NCI-H2196 (cell line): ENCODE results near the gene LYPD1.

Experiments
- DNase-seq: peaks from one replicate; lab custom pipeline; 2025; ENCODE audit not compliant: unreplicated experiment; lab: John Stamatoyannopoulos, UW

The LYPD1 gene

GRCh38 chr2:132638313-132639040, 31.5 kb downstream of the LYPD1 start:
- DNase-seq = no peak

DNA sequence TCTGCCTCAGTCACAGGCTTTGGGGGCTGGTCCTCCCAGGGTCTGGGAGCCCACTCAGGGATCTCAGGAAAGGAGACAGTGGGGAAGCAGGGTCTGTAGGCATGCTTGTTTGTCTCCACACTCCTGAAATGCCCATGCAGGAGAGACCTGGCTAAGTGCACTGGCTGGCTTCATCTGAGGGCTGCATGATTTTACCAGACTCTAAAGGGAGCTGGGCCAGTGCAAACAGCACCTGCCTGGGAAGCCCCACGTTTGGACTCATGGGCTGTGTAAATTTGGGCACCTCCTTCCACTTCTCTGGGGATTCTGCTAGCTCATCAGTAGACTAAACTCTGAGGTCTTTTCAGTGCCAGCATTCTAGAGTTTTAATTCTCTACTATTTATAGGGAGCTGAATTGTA, 33.7 kb downstream of the LYPD1 start:
- no peak for DNase-seq

- no peak for DNase-seq
Observed at GRCh38 chr2:132633635-132634034, 36.4 kb downstream of the LYPD1 start.

DNA sequence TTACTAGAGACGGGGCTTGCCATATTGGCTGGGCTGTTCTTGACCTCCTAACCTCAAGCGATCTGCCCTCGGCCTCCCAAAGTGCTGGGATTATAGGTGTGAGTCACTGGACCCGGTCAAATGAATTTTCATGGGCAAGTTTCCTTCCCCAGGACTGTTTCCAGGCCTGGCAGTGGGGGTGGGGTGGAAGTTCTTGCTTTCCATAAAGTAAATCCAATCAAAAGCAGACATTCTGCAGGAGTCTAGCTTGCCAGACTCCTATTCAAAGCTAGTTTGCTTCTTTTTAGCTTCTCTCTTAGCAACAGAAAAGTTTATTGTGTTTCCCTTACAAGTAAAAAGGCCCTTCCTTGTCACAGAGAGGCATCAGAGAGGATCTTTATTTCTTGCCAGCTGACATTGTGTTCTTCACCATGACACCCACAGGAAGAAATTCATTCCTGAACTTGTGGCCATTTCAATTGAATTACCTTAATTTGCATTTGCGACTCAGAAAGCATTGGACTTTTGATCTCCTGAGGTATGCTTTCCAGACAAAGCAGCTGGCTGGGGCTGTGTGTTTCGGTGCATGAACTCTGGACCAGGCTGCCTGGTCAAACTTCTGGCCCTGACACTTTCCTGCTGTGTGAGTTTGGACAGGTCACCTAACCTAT, 37.9 kb downstream of the LYPD1 start:
- DNase-seq = no peak

DNA sequence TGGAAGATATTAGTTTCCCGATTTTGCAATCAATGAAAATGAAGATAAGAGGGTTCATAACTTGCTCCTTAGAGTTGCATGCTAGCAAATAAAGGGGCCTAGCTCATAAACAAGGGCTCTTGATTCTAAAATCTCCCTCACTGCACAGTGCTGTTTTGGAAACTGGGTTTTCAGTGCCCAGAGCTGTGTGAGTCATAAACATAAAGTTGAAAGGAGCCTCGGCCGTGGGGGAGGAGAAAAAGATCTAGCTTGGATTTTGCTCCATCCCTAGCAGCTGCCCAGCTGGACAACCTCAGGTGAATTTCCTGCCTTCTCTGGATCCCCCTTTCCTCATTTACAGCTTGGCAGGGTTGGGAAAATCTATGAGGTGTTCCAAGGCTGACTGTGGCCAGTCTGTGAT, 42.5 kb downstream of the LYPD1 start:
- no peak for DNase-seq

- DNase-seq = no peak
Observed at GRCh38 chr2:132623096-132623839, 46.7 kb downstream of the LYPD1 start.

DNA sequence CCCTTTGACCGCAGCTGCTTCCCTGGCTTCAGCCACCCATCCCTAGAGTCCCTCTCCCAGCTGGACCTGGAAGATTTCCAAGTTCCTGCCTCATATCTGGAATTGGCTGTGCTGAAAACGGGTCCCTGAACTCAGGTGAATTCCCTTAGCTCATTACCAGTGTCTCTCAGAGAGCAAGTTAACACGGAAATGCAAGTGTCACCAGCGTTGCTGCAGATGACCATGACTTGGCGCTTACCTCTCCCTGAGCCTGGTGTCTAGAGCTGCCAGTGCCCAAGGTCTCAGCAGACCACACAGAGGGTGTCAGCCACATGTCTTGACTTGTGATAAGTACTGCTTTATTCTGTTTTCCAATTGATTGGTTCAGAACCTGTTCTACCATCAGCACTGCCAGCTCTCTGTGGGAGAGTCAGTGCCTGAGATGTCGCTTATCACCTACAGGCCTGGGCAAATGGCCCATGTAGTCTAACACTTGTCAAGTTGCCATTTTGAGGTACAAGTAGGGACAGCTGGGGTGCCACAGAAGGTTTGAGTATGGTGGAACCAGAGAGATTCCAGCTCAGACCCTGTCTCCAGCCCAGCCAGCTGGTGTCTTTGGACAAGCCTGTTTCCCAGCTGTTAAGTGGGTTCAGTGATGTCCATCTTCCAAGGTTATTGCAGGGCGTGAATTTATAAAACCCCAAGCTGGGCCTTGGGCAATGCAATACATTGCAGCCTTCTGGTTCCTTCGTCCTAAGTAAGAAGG, 48.7 kb downstream of the LYPD1 start:
- peak; percentile 65 for DNase-seq

DNA sequence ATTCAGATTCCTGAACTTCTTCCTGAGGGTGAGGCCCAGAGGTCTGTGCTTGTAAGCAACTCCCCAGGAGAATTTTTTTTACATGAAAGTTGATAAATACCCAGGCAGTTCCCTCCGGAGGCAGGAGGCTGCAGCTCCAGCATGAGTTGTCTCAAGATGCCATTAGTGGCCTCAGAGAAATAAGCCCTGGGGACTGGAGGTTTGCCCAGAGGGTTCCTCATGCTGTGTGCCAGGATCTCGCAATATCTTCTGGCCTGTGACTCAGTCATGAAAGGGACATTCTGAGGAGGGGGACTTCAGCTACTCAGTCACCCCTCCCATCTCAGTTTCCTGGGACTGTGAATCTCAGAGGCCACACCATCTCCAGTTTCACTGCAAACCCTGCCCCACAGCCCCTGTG, 49.9 kb downstream of the LYPD1 start:
- DNase-seq = no peak

DNA sequence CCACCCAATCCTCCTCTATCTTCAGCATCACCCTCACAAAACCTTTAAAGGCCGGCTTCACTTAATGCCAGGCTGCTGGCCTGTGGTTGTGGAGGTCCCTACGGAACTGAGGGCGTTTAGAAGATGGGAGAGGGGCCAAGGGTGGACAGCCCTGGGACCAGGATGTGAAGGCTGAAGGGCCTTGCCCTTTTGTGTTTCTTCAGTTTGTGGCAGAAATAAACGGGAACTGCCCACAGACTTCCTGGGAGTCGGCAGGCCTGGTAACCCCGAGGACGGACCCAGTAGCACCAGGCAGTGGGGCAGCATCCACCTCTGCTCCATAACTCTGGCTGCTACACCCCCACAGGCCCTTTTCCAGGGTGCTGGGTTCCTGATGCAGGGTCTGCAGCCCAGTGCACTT, 51.3 kb downstream of the LYPD1 start:
- no peak for DNase-seq

GRCh38 chr2:132617989-132618388, 52.0 kb downstream of the LYPD1 start:
- no peak for DNase-seq

- DNase-seq = no peak
Observed at GRCh38 chr2:132615329-132616085, 54.5 kb downstream of the LYPD1 start.

DNA sequence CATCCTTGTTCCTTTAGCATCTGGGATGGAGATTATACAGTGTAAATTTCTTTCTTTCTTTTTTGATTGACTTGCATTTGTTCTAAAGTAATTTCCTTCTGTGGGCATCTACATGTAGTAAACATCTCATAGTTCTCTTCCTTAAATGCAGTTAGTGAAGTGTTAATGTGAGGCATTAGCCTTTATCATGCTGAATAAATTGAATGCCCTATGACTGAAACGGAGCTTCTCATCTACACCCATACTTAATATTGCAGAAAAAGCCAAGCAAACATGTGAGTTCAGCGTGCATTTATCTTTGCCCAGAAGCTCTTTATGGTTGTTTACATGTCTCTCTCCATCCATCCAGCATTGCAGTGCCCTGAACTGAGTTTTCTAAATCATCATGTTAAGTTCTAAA, 58.3 kb downstream of the LYPD1 start:
- DNase-seq = no peak

DNA sequence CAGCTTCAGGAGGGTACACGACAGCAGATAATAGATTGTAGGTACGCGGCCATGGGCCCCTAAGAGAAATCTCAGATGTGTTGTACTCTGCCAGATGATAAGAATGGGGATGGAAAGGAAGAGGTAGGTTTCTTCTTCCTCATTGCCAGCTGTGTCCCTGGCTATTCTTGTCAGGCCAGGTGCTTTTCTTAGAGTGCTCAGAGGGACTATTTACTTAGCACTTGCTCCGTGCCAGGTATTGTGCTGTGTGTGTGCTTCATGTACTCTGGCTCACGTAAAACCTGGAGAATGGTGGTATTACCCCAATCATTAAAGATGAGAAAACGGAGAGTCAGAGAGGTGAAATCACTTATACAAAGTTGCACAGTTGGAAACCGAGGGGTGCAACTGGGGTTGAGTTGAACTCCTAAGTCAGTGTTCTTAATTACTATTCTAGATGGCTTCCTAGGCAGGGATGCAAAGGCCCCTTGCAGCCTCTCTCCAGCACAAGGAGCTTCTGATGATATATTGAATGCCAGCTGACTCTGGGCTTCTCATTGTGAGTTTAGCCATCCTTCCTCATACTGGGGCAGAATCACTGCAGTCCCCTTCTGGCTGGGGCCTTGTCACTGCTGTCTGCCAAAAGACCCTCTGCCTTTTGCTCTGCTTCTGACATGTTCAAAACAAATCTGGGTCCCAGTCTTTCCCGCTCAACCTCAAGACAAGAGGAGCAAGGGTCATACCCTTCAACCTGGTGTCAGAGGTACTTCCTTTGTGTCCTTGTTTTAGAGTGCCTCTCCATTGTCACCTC, 60.7 kb downstream of the LYPD1 start:
- DNase-seq = peak; percentile 28

GRCh38 chr2:132608311-132608710, 61.7 kb downstream of the LYPD1 start:
- DNase-seq = peak; percentile 11

DNA sequence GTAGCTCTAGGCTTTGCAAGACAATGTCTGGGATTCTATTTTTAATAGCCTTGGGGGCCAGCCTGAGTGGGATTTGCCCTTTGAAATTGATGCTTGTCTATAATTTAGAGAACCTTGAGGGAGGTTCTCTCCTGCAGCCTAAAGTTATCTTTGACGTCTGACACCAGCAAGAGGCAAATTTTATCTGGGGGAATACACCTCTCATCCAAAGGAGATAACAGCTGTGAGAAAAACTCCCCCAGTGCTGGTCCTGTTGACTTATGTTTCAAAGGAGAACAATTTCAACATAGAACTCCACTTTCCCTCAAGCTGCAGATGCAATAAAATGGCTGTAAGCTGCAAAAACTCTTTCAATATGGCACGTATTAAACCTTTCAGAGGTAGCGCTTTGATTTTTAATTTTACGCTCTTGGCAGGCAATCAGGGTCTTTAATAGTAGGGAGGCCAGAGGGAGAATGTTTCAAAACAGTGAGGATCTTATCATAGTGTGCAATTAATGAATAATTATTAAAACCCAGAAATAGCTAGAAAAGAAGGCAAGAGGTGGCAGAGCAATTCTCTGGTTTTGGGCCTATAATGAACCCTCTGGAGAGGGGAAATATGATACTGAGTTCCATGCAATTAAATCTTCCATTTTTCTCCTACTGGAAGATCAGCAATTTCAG, 62.4 kb downstream of the LYPD1 start:
- DNase-seq = no peak

GRCh38 chr2:132606649-132607048, 63.4 kb downstream of the LYPD1 start:
- no peak for DNase-seq

GRCh38 chr2:132605236-132606180, 64.5 kb downstream of the LYPD1 start:
- DNase-seq = no peak

DNA sequence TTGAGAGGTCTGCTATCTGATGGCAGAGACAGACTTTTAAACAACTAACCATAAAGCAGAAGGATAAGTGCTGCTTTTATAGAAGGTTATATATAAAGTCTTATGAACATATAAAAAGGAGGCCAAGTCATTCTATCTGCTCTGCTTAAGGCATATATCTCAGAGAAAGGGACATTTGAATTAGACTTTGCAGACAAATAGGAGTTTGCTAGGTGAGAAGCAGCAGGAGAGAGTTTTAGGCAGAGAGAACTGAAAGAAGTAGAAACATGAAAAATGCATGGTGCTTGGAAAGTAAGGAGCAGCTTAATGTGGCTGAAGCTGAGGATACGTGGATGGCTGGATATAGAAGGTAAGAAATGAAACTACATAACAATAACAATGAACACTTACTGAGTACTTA, 65.4 kb downstream of the LYPD1 start:
- DNase-seq = no peak
